Measurements from ENCODE around the gene IFITM5. TPM values are rescaled to one million over a fixed set of nuclear protein-coding genes. Genes with fewer than 3 reads are reported as not detected.
A peak's percentile ranks its signal among the peaks of the same experiment; 100 is the strongest.

The IFITM5 gene
- total RNA-seq, 1 experiment from 2014 or later = not detected

DNA sequence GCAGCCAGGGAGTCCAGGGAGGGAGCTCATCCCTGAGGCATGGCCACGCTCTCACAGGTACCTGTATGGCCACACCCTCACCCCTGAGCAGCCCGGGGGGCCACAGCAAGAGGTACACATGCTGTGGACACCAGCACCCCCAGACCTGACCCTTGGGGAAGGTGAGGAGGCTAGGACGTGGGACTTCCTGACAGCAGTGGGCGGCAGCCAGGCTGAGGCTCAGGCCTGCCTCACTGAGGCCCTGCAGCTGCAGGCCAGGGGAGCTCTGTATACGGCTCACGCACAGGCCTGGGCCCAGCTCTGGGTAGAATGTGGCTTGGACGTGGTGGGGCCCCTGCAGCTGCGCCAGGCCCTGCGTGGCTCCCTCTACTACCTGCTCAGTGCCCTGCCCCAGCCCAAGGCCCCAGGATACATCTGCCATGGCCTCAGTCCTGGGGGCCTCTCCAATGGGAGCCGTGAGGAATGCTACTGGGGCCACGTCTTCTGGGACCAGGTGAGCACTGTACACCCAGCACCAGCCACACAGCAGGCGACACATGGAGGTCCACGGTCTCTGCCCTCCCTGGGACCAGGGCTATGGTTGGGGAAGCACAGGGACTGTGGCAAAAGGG is 8.6 kb downstream of the IFITM5 start:
- Histone ChIP-seq H3K27me3 (ENCODE audit: control insufficient read depth, insufficient read depth, low read length) (no peaks in the 10 kb centered on the region), H3K4me1 (ENCODE audit: control insufficient read depth, insufficient read depth, low read length) (peaks cover 29% of the 10 kb centered on the region), H3K27ac (ENCODE audit: low read length) (no peak overlapping the region; the same call in 1 of the 2 replicates), H3K36me3 (ENCODE audit: control insufficient read depth, insufficient read depth, low read length) (no peaks in the 10 kb centered on the region), H3K4me3 (ENCODE audit: low read depth in 2 of 2, low read length in 2 of 2) (no peak overlapping the region), H3K9me3 (ENCODE audit: control insufficient read depth, insufficient read depth, low read depth, low read length) (no peaks in the 10 kb centered on the region)
- TF ChIP-seq, protein P1, sequence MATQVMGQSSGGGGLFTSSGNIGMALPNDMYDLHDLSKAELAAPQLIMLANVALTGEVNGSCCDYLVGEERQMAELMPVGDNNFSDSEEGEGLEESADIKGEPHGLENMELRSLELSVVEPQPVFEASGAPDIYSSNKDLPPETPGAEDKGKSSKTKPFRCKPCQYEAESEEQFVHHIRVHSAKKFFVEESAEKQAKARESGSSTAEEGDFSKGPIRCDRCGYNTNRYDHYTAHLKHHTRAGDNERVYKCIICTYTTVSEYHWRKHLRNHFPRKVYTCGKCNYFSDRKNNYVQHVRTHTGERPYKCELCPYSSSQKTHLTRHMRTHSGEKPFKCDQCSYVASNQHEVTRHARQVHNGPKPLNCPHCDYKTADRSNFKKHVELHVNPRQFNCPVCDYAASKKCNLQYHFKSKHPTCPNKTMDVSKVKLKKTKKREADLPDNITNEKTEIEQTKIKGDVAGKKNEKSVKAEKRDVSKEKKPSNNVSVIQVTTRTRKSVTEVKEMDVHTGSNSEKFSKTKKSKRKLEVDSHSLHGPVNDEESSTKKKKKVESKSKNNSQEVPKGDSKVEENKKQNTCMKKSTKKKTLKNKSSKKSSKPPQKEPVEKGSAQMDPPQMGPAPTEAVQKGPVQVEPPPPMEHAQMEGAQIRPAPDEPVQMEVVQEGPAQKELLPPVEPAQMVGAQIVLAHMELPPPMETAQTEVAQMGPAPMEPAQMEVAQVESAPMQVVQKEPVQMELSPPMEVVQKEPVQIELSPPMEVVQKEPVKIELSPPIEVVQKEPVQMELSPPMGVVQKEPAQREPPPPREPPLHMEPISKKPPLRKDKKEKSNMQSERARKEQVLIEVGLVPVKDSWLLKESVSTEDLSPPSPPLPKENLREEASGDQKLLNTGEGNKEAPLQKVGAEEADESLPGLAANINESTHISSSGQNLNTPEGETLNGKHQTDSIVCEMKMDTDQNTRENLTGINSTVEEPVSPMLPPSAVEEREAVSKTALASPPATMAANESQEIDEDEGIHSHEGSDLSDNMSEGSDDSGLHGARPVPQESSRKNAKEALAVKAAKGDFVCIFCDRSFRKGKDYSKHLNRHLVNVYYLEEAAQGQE (IDR thresholded peaks at IDR 0.05; ENCODE audit: insufficient read depth in 1 of 2, low read depth in 2 of 2, low read length in 1 of 2) = no peak
- no peak for TF ChIP-seq POLR2AphosphoS5 (IDR thresholded peaks at IDR 0.05; ENCODE audit: low read depth, low read length)
- TF ChIP-seq TCF7L2 (IDR thresholded peaks at IDR 0.05; ENCODE audit: low read depth, low read length) = no peak
- TF ChIP-seq SIN3A (IDR thresholded peaks at IDR 0.05; ENCODE audit: borderline replicate concordance, insufficient read depth, low read depth, low read length) = no peak
- TF ChIP-seq, protein P2, sequence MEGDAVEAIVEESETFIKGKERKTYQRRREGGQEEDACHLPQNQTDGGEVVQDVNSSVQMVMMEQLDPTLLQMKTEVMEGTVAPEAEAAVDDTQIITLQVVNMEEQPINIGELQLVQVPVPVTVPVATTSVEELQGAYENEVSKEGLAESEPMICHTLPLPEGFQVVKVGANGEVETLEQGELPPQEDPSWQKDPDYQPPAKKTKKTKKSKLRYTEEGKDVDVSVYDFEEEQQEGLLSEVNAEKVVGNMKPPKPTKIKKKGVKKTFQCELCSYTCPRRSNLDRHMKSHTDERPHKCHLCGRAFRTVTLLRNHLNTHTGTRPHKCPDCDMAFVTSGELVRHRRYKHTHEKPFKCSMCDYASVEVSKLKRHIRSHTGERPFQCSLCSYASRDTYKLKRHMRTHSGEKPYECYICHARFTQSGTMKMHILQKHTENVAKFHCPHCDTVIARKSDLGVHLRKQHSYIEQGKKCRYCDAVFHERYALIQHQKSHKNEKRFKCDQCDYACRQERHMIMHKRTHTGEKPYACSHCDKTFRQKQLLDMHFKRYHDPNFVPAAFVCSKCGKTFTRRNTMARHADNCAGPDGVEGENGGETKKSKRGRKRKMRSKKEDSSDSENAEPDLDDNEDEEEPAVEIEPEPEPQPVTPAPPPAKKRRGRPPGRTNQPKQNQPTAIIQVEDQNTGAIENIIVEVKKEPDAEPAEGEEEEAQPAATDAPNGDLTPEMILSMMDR (IDR thresholded peaks at IDR 0.05) = no peak
- no peak for DNase-seq (ENCODE audit: low read depth, low spot score)
- BruUV-seq (replicated peaks) = no TSS peak
- intact Hi-C loops (cut with micrococcal nuclease; ENCODE audit: unreplicated experiment) = no loop called here
- in situ Hi-C loops (cut with HindIII; ENCODE audit: low pct_unique_long_range_greater_than_20kb, low sequenced_read_pairs) = no loop called here
- ATAC-seq = no peak
- ChIA-PET POLR2A (no interaction called here), CTCF (interaction anchor here (0.7 kb wide), 1 partner anchor 16 kb away, joined by 3 read pairs; no protein-coding TSS in a partner anchor)

DNA sequence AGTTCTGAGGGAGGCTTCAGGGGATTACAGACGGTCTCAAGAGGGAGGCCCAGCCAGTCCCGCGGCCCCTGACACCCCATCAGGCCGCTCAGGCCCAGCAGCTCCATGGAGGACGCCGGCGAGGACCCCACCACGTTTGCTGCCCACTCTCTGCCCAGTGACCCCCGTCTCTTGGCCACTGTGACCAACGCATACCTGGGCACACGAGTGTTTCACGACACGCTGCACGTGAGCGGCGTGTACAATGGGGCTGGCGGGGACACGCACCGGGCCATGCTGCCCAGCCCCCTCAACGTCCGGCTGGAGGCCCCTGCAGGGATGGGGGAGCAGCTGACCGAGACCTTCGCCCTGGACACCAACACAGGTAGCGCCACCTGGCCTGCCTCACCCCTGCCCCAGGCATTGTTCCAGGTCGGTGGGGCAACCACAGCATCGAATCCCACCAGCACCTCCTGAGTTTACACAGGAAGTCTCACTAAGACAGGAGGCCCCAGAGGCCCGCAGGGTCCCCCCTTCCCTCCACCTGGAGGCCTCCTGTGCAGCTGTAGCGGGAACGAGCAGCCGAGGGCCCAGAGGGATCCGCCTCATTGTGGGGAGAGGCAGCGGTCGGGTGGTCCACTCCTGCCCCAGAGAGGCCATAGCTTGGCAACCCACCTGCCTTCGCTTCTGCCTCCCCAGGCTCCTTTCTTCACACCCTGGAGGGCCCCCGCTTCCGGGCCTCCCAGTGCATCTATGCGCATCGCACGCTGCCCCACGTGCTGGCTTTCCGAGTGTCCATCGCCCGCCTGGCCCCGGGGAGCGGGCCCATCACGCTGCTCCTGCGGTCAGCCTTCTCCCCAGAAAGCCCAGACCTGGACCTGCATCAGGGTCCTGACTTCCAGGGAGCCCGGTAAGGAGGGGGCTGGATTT is 9.4 kb downstream of the IFITM5 start:
- DNase-seq (ENCODE audit: low read depth, low spot score) (no peak), ATAC-seq (no peak)
- ChIA-PET CTCF (interaction anchor here (0.6 kb wide), 1 partner anchor 73 kb away, joined by 3 read pairs; no protein-coding TSS in a partner anchor), POLR2A (interaction anchor here (0.7 to 1.1 kb wide), 2 partner anchors 10 to 19 kb away, joined by 3 to 7 read pairs; no protein-coding TSS in a partner anchor)
- intact Hi-C loops (cut with micrococcal nuclease; ENCODE audit: unreplicated experiment) = no loop called here
- Histone ChIP-seq H3K27ac (ENCODE audit: low read length) (peak overlapping the region; percentile 86), H3K36me3 (ENCODE audit: control insufficient read depth, insufficient read depth, low read length) (no peaks in the 10 kb centered on the region), H3K9me3 (ENCODE audit: control insufficient read depth, insufficient read depth, low read depth, low read length) (no peaks in the 10 kb centered on the region), H3K27me3 (ENCODE audit: control insufficient read depth, insufficient read depth, low read length) (no peaks in the 10 kb centered on the region), H3K4me3 (ENCODE audit: low read depth in 2 of 2, low read length in 2 of 2) (peak overlapping the region; percentile 38 to 56), H3K4me1 (ENCODE audit: control insufficient read depth, insufficient read depth, low read length) (peaks cover 29% of the 10 kb centered on the region)
- TF ChIP-seq, protein P1 (IDR thresholded peaks at IDR 0.05; ENCODE audit: insufficient read depth in 1 of 2, low read depth in 2 of 2, low read length in 1 of 2) = no peak
- TF ChIP-seq SIN3A (IDR thresholded peaks at IDR 0.05; ENCODE audit: borderline replicate concordance, insufficient read depth, low read depth, low read length) = no peak
- BruUV-seq (replicated peaks) = TSS peak; percentile 85
- in situ Hi-C loops (cut with HindIII; ENCODE audit: low pct_unique_long_range_greater_than_20kb, low sequenced_read_pairs) = no loop called here
